Stimulated activated CD4-positive, alpha-beta T cell treated with anti-CD3 and anti-CD28 coated beads, Interleukin-4, amount 100 ng/mL, for 4 hours (primary cell): ENCODE measurements around the gene PTCD2.

Experiments
- DNase-seq, 2 experiments: peaks; one replicate each; pipeline ENCODE4 v3.0.0-alpha.2; 2020

PTCD2 gene

GRCh38 chr5:72351376-72351775 lies 31.2 kb downstream of the PTCD2 start:
- DNase-seq, result no peak

- DNase-seq, result no peak
Measured at GRCh38 chr5:72352616-72353015, 32.4 kb downstream of the PTCD2 start.

GRCh38 chr5:72353046-72353445 lies 32.9 kb downstream of the PTCD2 start:
- no peak for DNase-seq

- DNase-seq, result no peak
Measured at GRCh38 chr5:72355706-72356299, 35.6 kb downstream of the PTCD2 start.

GRCh38 chr5:72356361-72356760 lies 36.2 kb downstream of the PTCD2 start:
- DNase-seq, result no peak

GRCh38 chr5:72358925-72359324 lies 38.8 kb downstream of the PTCD2 start:
- no peak for DNase-seq

- DNase-seq, result no peak
Measured at GRCh38 chr5:72359886-72360285, 39.7 kb downstream of the PTCD2 start.

- DNase-seq, result no peak
Measured at GRCh38 chr5:72363166-72363802, 43.1 kb downstream of the PTCD2 start.

- DNase-seq, result no peak
Measured at GRCh38 chr5:72364171-72364570, 44.0 kb downstream of the PTCD2 start.

GRCh38 chr5:72364951-72365350 lies 44.8 kb downstream of the PTCD2 start:
- DNase-seq, result no peak

GRCh38 chr5:72366324-72366976 lies 46.3 kb downstream of the PTCD2 start:
- DNase-seq, result peak in 1 of 2 experiments; percentile 2

- DNase-seq, result no peak
Measured at GRCh38 chr5:72368271-72368670, 48.1 kb downstream of the PTCD2 start.

GRCh38 chr5:72369301-72369700 lies 49.1 kb downstream of the PTCD2 start:
- DNase-seq, result no peak

- no peak for DNase-seq
Measured at GRCh38 chr5:72369711-72370110, 49.5 kb downstream of the PTCD2 start.

GRCh38 chr5:72372331-72372730 lies 52.2 kb downstream of the PTCD2 start:
- no peak for DNase-seq

- DNase-seq, result no peak
Measured at GRCh38 chr5:72372923-72373322, 52.8 kb downstream of the PTCD2 start.

GRCh38 chr5:72374844-72375243 lies 54.7 kb downstream of the PTCD2 start:
- DNase-seq, result no peak

- no peak for DNase-seq
Measured at GRCh38 chr5:72376381-72376780, 56.2 kb downstream of the PTCD2 start.

GRCh38 chr5:72377910-72378638 lies 57.9 kb downstream of the PTCD2 start:
- DNase-seq, result no peak

GRCh38 chr5:72378639-72379289 lies 58.6 kb downstream of the PTCD2 start:
- no peak for DNase-seq

- DNase-seq, result no peak
Measured at GRCh38 chr5:72379936-72380335, 59.8 kb downstream of the PTCD2 start.

- DNase-seq, result no peak
Measured at GRCh38 chr5:72380492-72381274, 60.5 kb downstream of the PTCD2 start.
